Measurements from ENCODE around the gene VAV3. TPM values are rescaled to one million over a fixed set of nuclear protein-coding genes. Genes with fewer than 3 reads are reported as not detected.

VAV3 gene
- total RNA-seq, 2 experiments from 2014 or later: 5.5 to 5.6 TPM

GRCh38 chr1:107683683-107684082 lies 281.3 kb downstream of the VAV3 start:
- no peak overlapping the region for H3K27ac ChIP-seq (ENCODE audit: low read depth in 1 of 2, low read length in 2 of 2)
- intact Hi-C loops (cut with DNase I, micrococcal nuclease): no loop called here
- ChIA-PET POLR2A (no interaction called here), CTCF (no interaction called here)
- DNase-seq (no peak), ATAC-seq (ENCODE audit: poor library complexity) (no peak)
- Mint-ChIP-seq H3K9me3 (no peaks in the 10 kb centered on the region), H3K4me1 (ENCODE audit: low read depth) (no peaks in the 10 kb centered on the region), H3K4me3 (no peak overlapping the region), H3K36me3 (ENCODE audit: low read depth) (no peaks in the 10 kb centered on the region), H3K27ac (no peak overlapping the region), H3K27me3 (no peaks in the 10 kb centered on the region)
- H3K4me1 ChIP-seq (ENCODE audit: insufficient read depth, low read length): no peaks in the 10 kb centered on the region
- H3K27me3 ChIP-seq (ENCODE audit: control insufficient read depth in 1 of 2, insufficient read depth in 2 of 2, low read length in 2 of 2): no peaks in the 10 kb centered on the region
- H3K36me3 ChIP-seq (ENCODE audit: insufficient read depth, low read length): no peaks in the 10 kb centered on the region
- H3K4me3 ChIP-seq (ENCODE audit: low read length): no peak overlapping the region
- no peaks in the 10 kb centered on the region for H3K9me3 ChIP-seq (ENCODE audit: control insufficient read depth in 1 of 2, insufficient read depth in 1 of 2, low read length in 2 of 2)
- TF ChIP-seq CTCF (IDR thresholded peaks at IDR 0.05): no peak

GRCh38 chr1:107683191-107683657 lies 281.8 kb downstream of the VAV3 start:
- no peaks in the 10 kb centered on the region for H3K9me3 ChIP-seq (ENCODE audit: control insufficient read depth in 1 of 2, insufficient read depth in 1 of 2, low read length in 2 of 2)
- Mint-ChIP-seq H3K4me1 (ENCODE audit: low read depth) (no peaks in the 10 kb centered on the region), H3K4me3 (no peak overlapping the region), H3K27me3 (no peaks in the 10 kb centered on the region), H3K36me3 (ENCODE audit: low read depth) (no peaks in the 10 kb centered on the region), H3K9me3 (no peaks in the 10 kb centered on the region), H3K27ac (no peak overlapping the region)
- no peak overlapping the region for H3K27ac ChIP-seq (ENCODE audit: low read depth in 1 of 2, low read length in 2 of 2)
- H3K4me3 ChIP-seq (ENCODE audit: low read length): no peak overlapping the region
- CTCF ChIA-PET: no interaction called here
- H3K4me1 ChIP-seq (ENCODE audit: insufficient read depth, low read length): no peaks in the 10 kb centered on the region
- no peaks in the 10 kb centered on the region for H3K36me3 ChIP-seq (ENCODE audit: insufficient read depth, low read length)
- POLR2A ChIA-PET: no interaction called here
- ATAC-seq (ENCODE audit: poor library complexity) (no peak), DNase-seq (no peak)
- H3K27me3 ChIP-seq (ENCODE audit: control insufficient read depth in 1 of 2, insufficient read depth in 2 of 2, low read length in 2 of 2): no peaks in the 10 kb centered on the region
- TF ChIP-seq CTCF (IDR thresholded peaks at IDR 0.05): no peak
- intact Hi-C loops (cut with DNase I, micrococcal nuclease): no loop called here

- no peaks in the 10 kb centered on the region for H3K36me3 Mint-ChIP-seq (ENCODE audit: low read depth)
- Histone ChIP-seq H3K4me1 (ENCODE audit: insufficient read depth, low read length) (no peaks in the 10 kb centered on the region), H3K36me3 (ENCODE audit: insufficient read depth, low read length) (no peaks in the 10 kb centered on the region), H3K4me3 (ENCODE audit: low read length) (no peak overlapping the region), H3K27ac (ENCODE audit: low read depth in 1 of 2, low read length in 2 of 2) (no peak overlapping the region), H3K27me3 (ENCODE audit: control insufficient read depth in 1 of 2, insufficient read depth in 2 of 2, low read length in 2 of 2) (no peaks in the 10 kb centered on the region), H3K9me3 (ENCODE audit: control insufficient read depth in 1 of 2, insufficient read depth in 1 of 2, low read length in 2 of 2) (no peaks in the 10 kb centered on the region)
- no peaks in the 10 kb centered on the region for H3K9me3 Mint-ChIP-seq
- POLR2A ChIA-PET: no interaction called here
- no peak for TF ChIP-seq CTCF (IDR thresholded peaks at IDR 0.05)
- H3K4me3 Mint-ChIP-seq: no peak overlapping the region
- no peaks in the 10 kb centered on the region for H3K4me1 Mint-ChIP-seq (ENCODE audit: low read depth)
- CTCF ChIA-PET: no interaction called here
- ATAC-seq (ENCODE audit: poor library complexity) (no peak), DNase-seq (no peak)
- H3K27ac Mint-ChIP-seq: no peak overlapping the region
- intact Hi-C loops (cut with DNase I, micrococcal nuclease): no loop called here
- H3K27me3 Mint-ChIP-seq: no peaks in the 10 kb centered on the region
Measured at GRCh38 chr1:107682467-107682866, 282.5 kb downstream of the VAV3 start.

All from CD4-positive, alpha-beta T cell (primary cell).